Measurements from ENCODE around the gene SSH2. TPM values are rescaled to one million over a fixed set of nuclear protein-coding genes. Genes with fewer than 3 reads are reported as not detected.
"Not testable (repeated sequence)": the region's sequence is repeated elsewhere in the genome, so short reads cannot be mapped to it uniquely, and the experiment has no call there.

The SSH2 gene
- total RNA-seq, 4 donors from 2014 or later = 140 to 241 (median 172) TPM

DNA sequence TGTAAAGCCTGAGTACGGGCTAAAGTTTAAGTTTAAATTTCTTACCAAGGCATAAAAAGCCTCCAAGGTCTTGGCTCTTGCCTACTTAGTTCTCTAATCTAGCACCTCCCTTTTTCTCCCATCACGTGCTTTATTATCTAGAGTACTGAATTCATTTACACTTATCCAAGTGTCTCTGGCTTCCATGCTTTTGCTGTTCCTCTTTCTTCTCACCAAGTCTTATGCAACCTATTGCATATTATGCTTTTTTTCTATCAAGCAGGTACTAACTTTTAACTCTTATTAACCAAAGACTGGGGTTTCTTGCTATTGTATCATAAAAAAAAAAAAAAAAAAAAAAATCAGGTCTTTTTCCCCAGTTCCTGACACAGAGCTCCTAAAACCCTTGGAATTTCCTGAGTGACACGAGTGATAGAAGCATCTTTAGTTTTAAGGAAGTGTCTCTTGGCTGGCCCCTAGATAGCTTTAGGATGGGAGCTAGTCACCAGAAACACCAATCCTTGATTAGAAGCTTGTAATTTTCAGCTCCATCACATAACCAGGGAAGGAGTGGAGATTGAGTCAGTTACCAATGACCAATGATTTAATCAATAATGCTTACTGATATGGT lies 44.9 kb downstream of the SSH2 start:
- DNase-seq (no peak), ATAC-seq (no peak)
- Histone ChIP-seq H3K27ac (no peak overlapping the region), H3K9me3 (no peaks in the 10 kb centered on the region), H3K4me3 (no peak overlapping the region), H3K27me3 (no peaks in the 10 kb centered on the region), H3K36me3 (no peaks in the 10 kb centered on the region), H3K4me1 (peaks cover 4 to 10% of the 10 kb centered on the region in 2 donors)
- in situ Hi-C loops (cut with MboI; ENCODE audit: low sequenced_read_pairs in 4 of 4) = no loop called here
- TF ChIP-seq, protein P1, sequence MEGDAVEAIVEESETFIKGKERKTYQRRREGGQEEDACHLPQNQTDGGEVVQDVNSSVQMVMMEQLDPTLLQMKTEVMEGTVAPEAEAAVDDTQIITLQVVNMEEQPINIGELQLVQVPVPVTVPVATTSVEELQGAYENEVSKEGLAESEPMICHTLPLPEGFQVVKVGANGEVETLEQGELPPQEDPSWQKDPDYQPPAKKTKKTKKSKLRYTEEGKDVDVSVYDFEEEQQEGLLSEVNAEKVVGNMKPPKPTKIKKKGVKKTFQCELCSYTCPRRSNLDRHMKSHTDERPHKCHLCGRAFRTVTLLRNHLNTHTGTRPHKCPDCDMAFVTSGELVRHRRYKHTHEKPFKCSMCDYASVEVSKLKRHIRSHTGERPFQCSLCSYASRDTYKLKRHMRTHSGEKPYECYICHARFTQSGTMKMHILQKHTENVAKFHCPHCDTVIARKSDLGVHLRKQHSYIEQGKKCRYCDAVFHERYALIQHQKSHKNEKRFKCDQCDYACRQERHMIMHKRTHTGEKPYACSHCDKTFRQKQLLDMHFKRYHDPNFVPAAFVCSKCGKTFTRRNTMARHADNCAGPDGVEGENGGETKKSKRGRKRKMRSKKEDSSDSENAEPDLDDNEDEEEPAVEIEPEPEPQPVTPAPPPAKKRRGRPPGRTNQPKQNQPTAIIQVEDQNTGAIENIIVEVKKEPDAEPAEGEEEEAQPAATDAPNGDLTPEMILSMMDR (IDR thresholded peaks at IDR 0.05 in 4 of 5, conservative IDR thresholded peaks at IDR 0.05 in 1 of 5) = no peak
- no peak for TF ChIP-seq POLR2A (IDR thresholded peaks at IDR 0.05)
- intact Hi-C loops (cut with DNase I; ENCODE audit: low total_unique reads) = no loop called here

DNA sequence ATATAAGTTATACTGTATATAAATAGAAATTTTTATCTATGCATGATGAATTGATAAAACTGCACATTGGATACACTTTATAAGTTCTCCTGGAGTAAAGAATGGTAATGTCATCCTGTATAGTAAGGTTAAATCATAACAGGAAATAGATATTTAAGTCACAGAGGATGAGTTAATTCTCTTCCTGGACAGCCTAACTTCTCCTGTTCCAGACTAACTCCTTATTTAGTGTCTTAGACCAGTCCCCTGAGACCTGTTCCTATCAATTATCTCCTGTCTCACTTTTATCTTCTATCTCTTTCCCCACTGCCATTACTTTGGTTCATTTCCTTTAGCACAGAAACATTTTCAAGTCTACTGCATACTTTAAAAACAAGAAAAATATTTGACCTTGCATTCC lies 46.5 kb downstream of the SSH2 start:
- peaks cover 4 to 10% of the 10 kb centered on the region in 2 donors for H3K4me1 ChIP-seq
- H3K27ac ChIP-seq = no peak overlapping the region
- in situ Hi-C loops (cut with MboI; ENCODE audit: low sequenced_read_pairs in 4 of 4) = no loop called here
- intact Hi-C loops (cut with DNase I; ENCODE audit: low total_unique reads) = no loop called here
- DNase-seq (no peak), ATAC-seq (no peak)
- no peaks in the 10 kb centered on the region for H3K27me3 ChIP-seq
- TF ChIP-seq, protein P1 (IDR thresholded peaks at IDR 0.05 in 4 of 5, conservative IDR thresholded peaks at IDR 0.05 in 1 of 5) = no peak
- no peak for TF ChIP-seq POLR2A (IDR thresholded peaks at IDR 0.05)
- H3K9me3 ChIP-seq = no peaks in the 10 kb centered on the region
- H3K36me3 ChIP-seq = no peaks in the 10 kb centered on the region
- no peak overlapping the region for H3K4me3 ChIP-seq

DNA sequence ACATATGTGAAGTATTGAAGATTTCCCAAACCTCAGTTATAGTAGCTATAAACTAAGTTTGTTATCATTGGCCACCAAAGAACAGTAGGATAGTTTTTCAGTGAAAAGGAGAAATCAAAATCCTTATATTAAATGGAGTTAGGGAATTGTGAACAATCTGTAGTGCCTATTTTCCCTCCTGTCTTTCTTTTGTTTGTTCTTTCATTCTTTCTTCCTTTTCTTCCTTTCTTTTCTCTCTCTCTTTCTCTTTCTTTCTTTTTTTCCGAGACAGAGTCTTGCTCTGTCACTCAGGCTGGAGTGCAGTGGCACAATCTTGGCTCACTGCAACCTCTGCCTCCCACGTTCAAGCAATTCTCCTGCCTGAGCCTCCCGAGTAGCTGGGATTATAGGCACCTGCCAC lies 48.8 kb downstream of the SSH2 start:
- Histone ChIP-seq H3K36me3 (no peaks in the 10 kb centered on the region), H3K27ac (no peak overlapping the region), H3K4me3 (no peak overlapping the region), H3K9me3 (no peaks in the 10 kb centered on the region), H3K4me1 (peaks cover 4 to 10% of the 10 kb centered on the region in 2 donors), H3K27me3 (no peaks in the 10 kb centered on the region)
- ATAC-seq (no peak), DNase-seq (no peak)
- intact Hi-C loops (cut with DNase I; ENCODE audit: low total_unique reads) = no loop called here
- in situ Hi-C loops (cut with MboI; ENCODE audit: low sequenced_read_pairs in 4 of 4) = no loop called here
- no peak for TF ChIP-seq POLR2A (IDR thresholded peaks at IDR 0.05)

DNA sequence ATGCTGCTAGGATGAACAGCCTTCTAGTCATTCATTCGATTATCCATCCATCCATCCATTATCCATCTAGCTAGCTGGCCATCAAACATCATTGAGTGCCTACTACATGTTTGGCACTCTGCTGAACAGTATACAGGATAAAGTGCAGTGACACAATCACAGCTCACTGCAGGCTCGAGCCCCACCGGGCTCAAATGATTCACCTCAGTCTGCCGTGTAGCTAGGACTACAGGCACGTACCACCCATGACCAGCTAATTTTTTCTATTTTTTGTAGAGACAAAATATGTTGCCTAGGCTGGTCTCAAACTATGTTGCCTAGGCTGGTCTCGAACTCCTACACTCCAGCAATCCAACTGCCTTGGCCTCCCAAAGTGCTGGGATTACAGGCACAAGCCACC lies 50.0 kb downstream of the SSH2 start:
- intact Hi-C loops (cut with DNase I; ENCODE audit: low total_unique reads) = no loop called here
- TF ChIP-seq, protein P1 (IDR thresholded peaks at IDR 0.05 in 4 of 5, conservative IDR thresholded peaks at IDR 0.05 in 1 of 5) = no peak
- no peak for TF ChIP-seq POLR2A (IDR thresholded peaks at IDR 0.05)

DNA sequence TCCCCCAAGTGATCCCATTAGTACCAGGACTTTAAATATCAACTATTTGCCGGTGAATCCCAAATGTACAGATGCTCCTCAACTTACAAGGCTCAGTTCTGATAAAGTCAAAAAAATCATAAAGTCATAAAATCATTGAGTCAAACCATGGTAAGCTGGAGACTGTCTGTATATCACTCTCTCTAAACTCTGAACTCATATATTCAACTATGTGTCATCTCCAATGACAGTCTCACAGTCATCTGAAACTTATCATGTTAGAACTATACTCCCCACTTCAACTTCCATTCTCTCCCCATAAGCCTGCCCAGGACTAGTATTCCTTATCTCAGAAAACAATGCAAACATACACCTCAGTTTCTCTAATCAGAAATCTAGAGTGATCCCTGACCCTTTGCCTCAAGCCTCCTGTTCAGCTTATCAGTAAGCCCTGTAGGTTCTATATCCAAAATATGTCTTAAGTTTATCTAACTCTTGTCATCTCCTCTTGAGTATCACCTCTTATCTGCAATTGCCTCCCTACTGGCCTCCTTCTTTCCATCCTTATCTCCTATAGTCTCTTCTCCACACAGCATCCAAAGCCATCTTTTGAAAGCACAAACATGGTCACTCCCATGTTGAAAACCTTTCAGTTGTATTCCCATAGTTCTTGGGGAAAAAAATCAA lies 55.0 kb downstream of the SSH2 start:
- DNase-seq = no peak
- intact Hi-C loops (cut with DNase I; ENCODE audit: low total_unique reads) (no loop called here), in situ Hi-C loops (cut with MboI; ENCODE audit: low sequenced_read_pairs in 4 of 4) (no loop called here)
- peaks cover 10 to 11% of the 10 kb centered on the region in 2 donors for H3K4me1 ChIP-seq
- H3K27me3 ChIP-seq = no peaks in the 10 kb centered on the region
- TF ChIP-seq, protein P1 (IDR thresholded peaks at IDR 0.05 in 4 of 5, conservative IDR thresholded peaks at IDR 0.05 in 1 of 5) = no peak
- no peak for TF ChIP-seq POLR2A (IDR thresholded peaks at IDR 0.05)
- no peak overlapping the region for H3K27ac ChIP-seq
- no peak for ATAC-seq
- no peaks in the 10 kb centered on the region for H3K9me3 ChIP-seq
- H3K4me3 ChIP-seq = no peak overlapping the region
- no peaks in the 10 kb centered on the region for H3K36me3 ChIP-seq

More for the DNA sequence above, 50.0 kb downstream of the SSH2 start:
- Histone ChIP-seq H3K36me3 (no peaks in the 10 kb centered on the region), H3K4me1 (peaks cover 7 to 10% of the 10 kb centered on the region in 2 donors), H3K9me3 (no peaks in the 10 kb centered on the region), H3K27me3 (no peaks in the 10 kb centered on the region), H3K4me3 (no peak overlapping the region), H3K27ac (no peak overlapping the region)
- ATAC-seq (no peak), DNase-seq (no peak)
- in situ Hi-C loops (cut with MboI; ENCODE audit: low sequenced_read_pairs in 4 of 4) = no loop called here

DNA sequence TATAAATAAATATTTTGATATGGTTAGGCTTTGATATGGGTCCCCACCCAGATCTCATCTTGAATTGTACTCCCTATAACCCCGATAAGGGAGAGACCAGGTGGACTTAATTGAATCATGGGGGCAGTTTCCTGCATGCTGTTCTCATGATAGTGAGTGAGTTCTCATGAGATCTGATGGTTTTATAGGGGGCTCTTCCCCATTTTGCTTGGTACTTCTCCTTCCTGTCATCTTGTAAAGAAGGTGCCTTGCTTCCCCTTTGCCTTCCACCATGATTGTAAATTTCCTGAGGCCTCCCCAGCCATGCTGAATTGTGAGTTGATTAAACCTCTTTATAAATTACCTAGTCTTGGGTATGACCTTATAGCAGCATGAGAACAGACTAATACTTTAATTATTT lies 55.7 kb downstream of the SSH2 start:
- H3K27me3 ChIP-seq; in situ Hi-C loops (cut with MboI; ENCODE audit: low sequenced_read_pairs in 4 of 4); H3K36me3 ChIP-seq; H3K9me3 ChIP-seq; ATAC-seq; H3K4me3 ChIP-seq; H3K27ac ChIP-seq; intact Hi-C loops (cut with DNase I; ENCODE audit: low total_unique reads); DNase-seq: not testable (repeated sequence)
- H3K4me1 ChIP-seq = peaks cover 10 to 11% of the 10 kb centered on the region in 2 donors
